ENCODE results near the gene S1PR3.

The S1PR3 gene

DNA sequence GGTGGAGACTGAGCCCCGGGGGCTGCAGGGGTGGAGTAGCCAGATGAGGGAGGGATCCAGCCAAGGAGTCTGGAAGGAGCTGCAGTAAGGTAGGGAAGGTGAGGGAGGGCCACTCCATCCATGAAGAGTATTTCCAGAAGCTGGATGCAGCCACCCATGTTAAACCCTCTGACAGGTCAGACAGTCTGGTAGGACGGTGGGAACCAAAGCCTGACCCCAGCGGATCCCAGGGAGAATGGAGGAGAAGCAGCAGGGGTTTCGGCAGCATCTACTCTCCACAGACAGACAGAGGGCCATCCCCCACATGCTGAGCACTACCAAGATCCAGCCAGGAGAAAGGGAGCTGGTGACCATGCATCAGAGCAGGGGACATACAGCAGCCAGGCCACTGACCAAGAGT is 22.5 kb upstream of the S1PR3 start:
- DNase-seq (ENCODE audit: low read depth, low spot score), result no peak
- POLR2A ChIA-PET, result no interaction called here
- TF ChIP-seq, protein P1, sequence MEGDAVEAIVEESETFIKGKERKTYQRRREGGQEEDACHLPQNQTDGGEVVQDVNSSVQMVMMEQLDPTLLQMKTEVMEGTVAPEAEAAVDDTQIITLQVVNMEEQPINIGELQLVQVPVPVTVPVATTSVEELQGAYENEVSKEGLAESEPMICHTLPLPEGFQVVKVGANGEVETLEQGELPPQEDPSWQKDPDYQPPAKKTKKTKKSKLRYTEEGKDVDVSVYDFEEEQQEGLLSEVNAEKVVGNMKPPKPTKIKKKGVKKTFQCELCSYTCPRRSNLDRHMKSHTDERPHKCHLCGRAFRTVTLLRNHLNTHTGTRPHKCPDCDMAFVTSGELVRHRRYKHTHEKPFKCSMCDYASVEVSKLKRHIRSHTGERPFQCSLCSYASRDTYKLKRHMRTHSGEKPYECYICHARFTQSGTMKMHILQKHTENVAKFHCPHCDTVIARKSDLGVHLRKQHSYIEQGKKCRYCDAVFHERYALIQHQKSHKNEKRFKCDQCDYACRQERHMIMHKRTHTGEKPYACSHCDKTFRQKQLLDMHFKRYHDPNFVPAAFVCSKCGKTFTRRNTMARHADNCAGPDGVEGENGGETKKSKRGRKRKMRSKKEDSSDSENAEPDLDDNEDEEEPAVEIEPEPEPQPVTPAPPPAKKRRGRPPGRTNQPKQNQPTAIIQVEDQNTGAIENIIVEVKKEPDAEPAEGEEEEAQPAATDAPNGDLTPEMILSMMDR (IDR thresholded peaks at IDR 0.05; ENCODE audit: insufficient read depth, low read length, missing control alignments), result no peak
- CTCF ChIA-PET, result interaction anchor here (1.2 kb wide), 1 partner anchor 9 kb away, joined by 3 read pairs; no protein-coding TSS in a partner anchor
- H3K4me3 ChIP-seq (ENCODE audit: low read depth, low read length), result no peak overlapping the region

DNA sequence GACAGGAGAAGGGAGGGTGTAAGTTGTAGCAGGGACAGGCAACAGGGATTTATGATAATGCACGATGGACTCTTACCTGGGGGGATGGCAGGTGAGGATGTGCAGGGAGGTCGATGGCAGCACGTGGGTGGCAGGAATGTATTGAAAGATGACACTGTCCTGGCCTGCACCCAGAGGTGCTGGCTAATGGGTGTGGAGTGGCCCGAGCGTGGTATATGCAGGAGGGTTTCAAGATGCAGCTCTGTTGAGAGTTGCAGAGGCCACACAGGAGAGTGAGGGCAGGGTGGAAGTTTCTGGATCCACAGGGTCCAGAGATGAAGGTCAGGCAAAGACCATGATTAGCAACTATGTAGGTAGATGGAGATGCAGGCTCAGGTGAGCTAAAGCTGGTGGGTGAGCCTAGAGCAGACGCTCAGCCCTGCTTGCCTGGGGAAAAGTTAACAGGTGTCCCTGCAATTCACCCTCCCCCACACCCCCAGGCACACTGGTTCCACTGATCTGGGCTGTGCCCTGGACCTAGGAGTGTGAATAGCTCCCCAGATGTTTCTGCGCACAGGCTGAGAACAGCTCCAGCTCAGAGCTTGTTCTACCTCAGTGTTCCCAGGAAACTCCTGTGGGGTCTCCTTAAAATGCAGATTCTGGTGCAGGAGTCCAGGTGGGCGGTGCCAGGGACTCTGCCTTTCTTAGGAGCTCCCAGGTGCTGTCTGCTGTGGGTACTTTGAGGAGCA is 21.5 kb upstream of the S1PR3 start:
- DNase-seq (ENCODE audit: low read depth, low spot score), result no peak
- POLR2A ChIA-PET, result no interaction called here
- TF ChIP-seq, protein P1 (IDR thresholded peaks at IDR 0.05; ENCODE audit: insufficient read depth, low read length, missing control alignments), result no peak
- CTCF ChIA-PET, result interaction anchor here (1.1 kb wide), 1 partner anchor 365 kb away, joined by 4 read pairs; no protein-coding TSS in a partner anchor
- H3K4me3 ChIP-seq (ENCODE audit: low read depth, low read length), result no peak overlapping the region

DNA sequence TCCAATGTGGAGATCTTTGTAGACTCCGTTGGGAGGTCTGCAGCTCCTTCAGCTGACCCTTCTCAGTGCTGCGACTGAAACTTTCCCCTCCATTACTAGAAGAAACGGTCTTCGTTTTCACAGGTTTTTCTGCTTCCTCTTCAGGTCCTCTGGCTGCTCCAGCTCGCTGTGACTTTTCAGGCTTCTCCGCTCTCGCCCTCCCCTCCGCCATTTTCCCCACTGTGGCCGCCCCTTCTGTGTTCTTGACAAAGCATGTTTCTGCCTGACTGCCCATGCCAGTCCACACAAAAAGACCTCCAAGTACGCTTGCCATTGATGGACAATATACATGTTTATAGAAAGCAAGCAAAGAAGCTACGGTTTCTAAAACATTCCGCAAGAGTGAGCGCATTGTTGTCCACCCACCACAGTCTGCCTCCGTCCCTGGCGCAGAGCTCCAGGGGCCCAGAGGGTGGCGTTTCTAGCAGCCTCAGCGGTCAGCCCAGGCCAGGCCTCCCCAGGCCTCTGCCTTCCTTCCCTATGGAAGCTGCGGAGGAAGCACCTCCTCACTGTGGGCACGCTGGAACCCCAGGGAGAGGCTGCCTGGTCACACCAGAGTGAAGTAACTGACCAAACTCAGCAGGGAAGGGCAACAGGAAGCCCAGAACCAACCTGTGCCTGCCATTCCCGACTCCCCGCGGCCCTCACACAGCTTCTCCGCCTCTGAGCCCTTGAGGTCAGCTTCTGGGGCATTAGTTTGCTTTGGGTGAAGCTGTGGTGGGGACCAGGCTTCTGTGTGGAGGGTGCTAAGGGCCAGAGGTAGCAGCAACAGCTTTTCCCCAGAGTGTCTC is 19.9 kb upstream of the S1PR3 start:
- ChIA-PET CTCF (no interaction called here), POLR2A (no interaction called here)
- no peak overlapping the region for H3K4me3 ChIP-seq (ENCODE audit: low read depth, low read length)
- DNase-seq (ENCODE audit: low read depth, low spot score), result no peak
- TF ChIP-seq, protein P1 (IDR thresholded peaks at IDR 0.05; ENCODE audit: insufficient read depth, low read length, missing control alignments), result no peak

DNA sequence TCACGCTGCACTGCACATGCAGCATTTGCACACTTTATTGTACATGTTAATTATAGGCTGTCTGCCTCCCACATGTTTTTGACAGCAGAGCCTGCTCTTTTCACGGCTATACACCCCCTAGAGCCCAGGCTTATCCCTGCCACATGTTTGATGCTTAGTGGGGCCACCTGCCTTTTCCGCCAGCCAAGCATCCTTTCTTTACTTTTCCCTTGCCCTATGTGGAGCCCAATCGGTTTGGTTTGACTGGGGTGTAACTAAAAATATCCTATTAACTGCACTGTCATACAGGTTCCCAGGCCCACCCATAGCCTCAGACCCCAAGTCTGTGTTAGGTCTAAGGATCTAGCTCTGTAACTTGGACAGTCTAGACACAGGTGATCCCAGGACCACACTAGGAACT is 18.9 kb upstream of the S1PR3 start:
- TF ChIP-seq, protein P1 (IDR thresholded peaks at IDR 0.05; ENCODE audit: insufficient read depth, low read length, missing control alignments), result no peak
- ChIA-PET CTCF (no interaction called here), POLR2A (no interaction called here)
- no peak for DNase-seq (ENCODE audit: low read depth, low spot score)
- H3K4me3 ChIP-seq (ENCODE audit: low read depth, low read length), result no peak overlapping the region

DNA sequence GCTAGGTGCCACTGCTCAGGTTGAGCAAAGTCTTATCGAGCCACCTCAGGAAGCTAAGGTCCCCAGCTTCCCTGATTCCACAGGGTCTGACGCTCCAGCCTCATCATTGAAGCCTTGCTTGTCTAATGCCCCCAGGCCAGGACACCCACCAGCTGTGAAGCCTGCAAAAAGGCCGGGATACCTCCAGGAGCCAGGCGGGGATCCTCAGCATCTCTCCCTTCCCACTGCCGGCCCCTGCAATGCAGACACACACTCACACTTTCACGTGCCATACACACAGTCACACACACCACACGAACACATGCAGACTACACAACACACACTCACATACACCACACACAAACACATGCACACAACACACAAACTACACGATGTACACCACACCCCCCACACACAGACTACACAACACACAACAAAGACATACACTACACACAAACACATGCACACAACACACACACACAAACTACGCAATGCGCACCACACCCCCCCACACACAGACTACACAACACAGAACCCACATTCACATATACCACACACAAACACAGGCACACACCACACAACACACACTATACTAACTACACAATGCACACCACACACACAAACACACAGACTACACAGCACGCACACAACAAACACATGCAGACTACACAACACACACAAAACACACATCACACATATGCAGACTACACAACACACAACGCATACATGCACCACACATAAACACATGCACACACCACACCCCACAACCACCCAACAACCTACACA is 17.8 kb upstream of the S1PR3 start:
- TF ChIP-seq, protein P1 (IDR thresholded peaks at IDR 0.05; ENCODE audit: insufficient read depth, low read length, missing control alignments), result no peak
- POLR2A ChIA-PET, result no interaction called here
- H3K4me3 ChIP-seq (ENCODE audit: low read depth, low read length), result no peak overlapping the region
- DNase-seq (ENCODE audit: low read depth, low spot score), result no peak
- CTCF ChIA-PET, result no interaction called here

DNA sequence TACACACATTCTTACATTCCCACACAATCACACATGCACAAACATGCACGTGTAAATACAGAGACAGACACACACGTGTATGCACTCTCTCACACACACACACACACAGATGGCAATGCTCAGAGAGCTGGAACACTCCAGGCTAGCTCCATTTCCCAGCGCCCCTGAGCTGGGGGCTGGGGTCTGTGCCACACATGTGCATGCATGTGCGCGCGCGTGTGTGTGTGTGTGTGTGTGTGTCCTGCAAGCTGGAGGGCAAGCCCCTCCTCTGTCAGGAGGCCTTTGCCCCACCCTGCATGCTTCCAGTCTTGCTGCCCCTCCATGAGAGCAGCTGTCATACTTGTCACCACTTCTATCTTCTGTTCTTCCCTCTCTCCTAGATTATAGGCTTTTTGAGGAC is 16.6 kb upstream of the S1PR3 start:
- ChIA-PET POLR2A (no interaction called here), CTCF (no interaction called here)
- TF ChIP-seq, protein P1 (IDR thresholded peaks at IDR 0.05; ENCODE audit: insufficient read depth, low read length, missing control alignments), result no peak
- H3K4me3 ChIP-seq (ENCODE audit: low read depth, low read length), result no peak overlapping the region
- no peak for DNase-seq (ENCODE audit: low read depth, low spot score)

Data from AG04449 (cell line).